AG04450 (cell line): ENCODE data around the gene LRAT. TPM values are rescaled to one million over a fixed set of nuclear protein-coding genes. Genes with fewer than 3 reads are reported as not detected.

ENCODE experiments used
- CTCF ChIA-PET: fragments of 300-600, 350-600 bp; formaldehyde crosslinking; extraction: SDS; loops from one replicate; lab custom pipeline; 2022; ENCODE audit warnings: antibody characterized with exemption, inconsistent platforms; lab: Charles Lee
- POLR2A ChIA-PET: fragments of 350-600 bp; formaldehyde crosslinking; extraction: SDS; loops from one replicate; lab custom pipeline; 2021; ENCODE audit warnings: antibody characterized with exemption, inconsistent platforms; lab: Yijun Ruan, JAX
- DNase-seq: peaks from one replicate; pipeline ENCODE4 v3.0.0-alpha.2; 2011; ENCODE audit warnings: low read depth, low spot score
- H3K27ac ChIP-seq: one replicate; pipeline ENCODE4 v1.5.1; 2012; ENCODE audit warnings: low read depth, low read length, control low read depth
- H3K27me3 ChIP-seq: one replicate; pipeline ENCODE4 v1.6.0; 2012; ENCODE audit warnings: low read length; ENCODE audit not compliant: control insufficient read depth, insufficient read depth
- H3K4me3 ChIP-seq: 2 replicates; pipeline ENCODE4 v1.5.1; 2011; ENCODE audit warnings: mild to moderate bottlenecking, low read depth, low read length, control low read depth
- H3K9me3 ChIP-seq: 2 replicates; pipeline ENCODE4 v1.5.1; 2012; ENCODE audit warnings: low read length; ENCODE audit not compliant: control insufficient read depth, insufficient read depth
- CTCF ChIP-seq: IDR thresholded peaks from 2 replicates; pipeline ENCODE4 v1.5.1; 2011; ENCODE audit warnings: low read depth, low read length, control low read depth, inconsistent platforms
- polyA plus RNA-seq: library from polyadenylated mRNA; depleted of rRNA; stranded (reverse); fragments of >200 nt; gene quantifications from 2 replicates; pipeline ENCODE4 v1.2.3, GENCODE V29; 2011

Gene LRAT
- polyA plus RNA-seq, 1 experiment = not detected

- CTCF ChIA-PET = no interaction called here
- Histone ChIP-seq H3K27ac (no peak overlapping the region), H3K27me3 (no peaks in the 10 kb centered on the region), H3K4me3 (no peak overlapping the region), H3K9me3 (no peaks in the 10 kb centered on the region)
- POLR2A ChIA-PET = no interaction called here
- DNase-seq = no peak
- TF ChIP-seq CTCF = no peak
Measured at GRCh38 chr4:154727540-154727939, 16.3 kb upstream of the LRAT start.

DNA sequence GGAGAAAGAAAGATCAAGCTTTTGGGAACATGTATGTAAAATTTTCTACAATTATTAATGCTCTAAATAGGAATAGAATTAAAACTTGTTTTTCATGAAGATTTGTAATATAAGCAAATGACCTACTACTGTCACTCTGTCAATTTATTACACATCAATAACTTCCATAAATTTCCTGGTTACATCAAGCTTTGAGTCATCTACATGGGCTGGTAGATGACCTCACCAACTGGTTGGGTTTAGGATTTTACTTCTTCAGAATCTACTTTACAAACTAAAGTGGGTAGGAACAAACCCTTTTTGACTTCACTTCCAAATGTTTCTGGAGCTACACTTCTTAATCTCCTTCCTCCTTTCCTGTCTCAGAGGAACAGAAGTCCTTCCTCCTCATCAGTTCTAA lies 12.0 kb upstream of the LRAT start:
- ChIA-PET CTCF (no interaction called here), POLR2A (no interaction called here)
- no peak for TF ChIP-seq CTCF
- H3K4me3 ChIP-seq = no peak overlapping the region
- DNase-seq = no peak
- no peaks in the 10 kb centered on the region for H3K9me3 ChIP-seq
- no peaks in the 10 kb centered on the region for H3K27me3 ChIP-seq
- no peak overlapping the region for H3K27ac ChIP-seq

GRCh38 chr4:154732669-154733068 lies 11.1 kb upstream of the LRAT start:
- CTCF ChIA-PET = no interaction called here
- H3K27ac ChIP-seq = no peak overlapping the region
- POLR2A ChIA-PET = no interaction called here
- DNase-seq = no peak
- no peak overlapping the region for H3K4me3 ChIP-seq
- no peaks in the 10 kb centered on the region for H3K9me3 ChIP-seq
- H3K27me3 ChIP-seq = no peaks in the 10 kb centered on the region
- TF ChIP-seq CTCF = no peak

- POLR2A ChIA-PET = no interaction called here
- TF ChIP-seq CTCF = no peak
- CTCF ChIA-PET = no interaction called here
Measured at GRCh38 chr4:154736770-154737169, 7.0 kb upstream of the LRAT start.

GRCh38 chr4:154738426-154738825 lies 5.4 kb upstream of the LRAT start:
- POLR2A ChIA-PET = no interaction called here
- peaks cover 26% of the 10 kb centered on the region for H3K27me3 ChIP-seq
- CTCF ChIA-PET = interaction anchor here (1.2 kb wide), 1 partner anchor 101 kb away, joined by 3 read pairs; no protein-coding TSS in a partner anchor
- H3K27ac ChIP-seq = no peak overlapping the region
- no peak overlapping the region for H3K4me3 ChIP-seq
- H3K9me3 ChIP-seq = peaks cover 2% of the 10 kb centered on the region; the same call in 1 of the 2 replicates
- no peak for TF ChIP-seq CTCF
- DNase-seq = no peak

More at GRCh38 chr4:154736770-154737169, 7.0 kb upstream of the LRAT start:
- Histone ChIP-seq H3K27ac (no peak overlapping the region), H3K4me3 (no peak overlapping the region), H3K9me3 (no peaks in the 10 kb centered on the region), H3K27me3 (peaks cover 11% of the 10 kb centered on the region)
- no peak for DNase-seq
